HTERT RPE-1 (cell line): ENCODE measurements around the gene TTLL6.
"Not testable (repeated sequence)": the region's sequence is repeated elsewhere in the genome, so short reads cannot be mapped to it uniquely, and the experiment has no call there.

Experiments
- in situ Hi-C: fragments of 300-500 bp; cut with MboI; formaldehyde crosslinking; loops from 4 replicates; pipeline ENCODE4 v1.14.3; 2020; ENCODE audit warnings: low sequenced_read_pairs

The TTLL6 gene

DNA sequence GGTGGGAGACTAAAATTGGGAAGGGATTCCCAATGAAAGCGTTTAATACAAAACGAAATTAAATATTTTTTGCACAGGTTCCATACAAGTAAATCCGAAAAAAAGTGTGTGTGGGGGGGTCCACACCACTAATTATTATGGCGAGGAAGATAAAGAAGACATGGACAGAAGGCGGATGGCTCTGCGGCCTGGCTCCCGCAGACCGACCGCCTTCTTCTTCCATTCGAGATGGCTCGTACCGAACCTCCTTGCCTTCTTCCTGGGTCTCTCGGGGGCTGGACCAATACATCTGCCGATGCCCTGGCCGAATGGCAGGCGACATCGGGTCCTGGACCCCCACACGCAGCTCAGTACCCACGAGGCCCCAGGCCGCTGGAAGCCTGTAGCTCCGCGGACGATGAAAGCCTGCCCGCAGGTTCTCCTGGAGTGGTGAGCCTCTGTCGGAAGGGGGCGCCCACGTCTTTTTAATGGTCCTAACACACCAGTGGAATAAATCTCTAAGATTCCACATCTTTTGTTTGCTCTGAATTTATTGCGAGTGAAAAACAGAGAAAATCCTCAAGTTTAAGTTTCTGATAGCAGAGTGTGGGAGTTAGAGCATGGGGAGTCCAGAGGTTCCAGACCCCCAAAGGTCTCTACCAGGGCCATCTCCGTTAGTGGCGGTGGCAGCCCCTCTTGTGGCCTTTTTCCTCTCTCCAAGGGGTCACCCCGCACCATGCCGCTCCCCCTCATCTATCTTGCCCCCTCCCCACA lies 92.6 kb downstream of the TTLL6 start:
- in situ Hi-C loops, result no loop called here

DNA sequence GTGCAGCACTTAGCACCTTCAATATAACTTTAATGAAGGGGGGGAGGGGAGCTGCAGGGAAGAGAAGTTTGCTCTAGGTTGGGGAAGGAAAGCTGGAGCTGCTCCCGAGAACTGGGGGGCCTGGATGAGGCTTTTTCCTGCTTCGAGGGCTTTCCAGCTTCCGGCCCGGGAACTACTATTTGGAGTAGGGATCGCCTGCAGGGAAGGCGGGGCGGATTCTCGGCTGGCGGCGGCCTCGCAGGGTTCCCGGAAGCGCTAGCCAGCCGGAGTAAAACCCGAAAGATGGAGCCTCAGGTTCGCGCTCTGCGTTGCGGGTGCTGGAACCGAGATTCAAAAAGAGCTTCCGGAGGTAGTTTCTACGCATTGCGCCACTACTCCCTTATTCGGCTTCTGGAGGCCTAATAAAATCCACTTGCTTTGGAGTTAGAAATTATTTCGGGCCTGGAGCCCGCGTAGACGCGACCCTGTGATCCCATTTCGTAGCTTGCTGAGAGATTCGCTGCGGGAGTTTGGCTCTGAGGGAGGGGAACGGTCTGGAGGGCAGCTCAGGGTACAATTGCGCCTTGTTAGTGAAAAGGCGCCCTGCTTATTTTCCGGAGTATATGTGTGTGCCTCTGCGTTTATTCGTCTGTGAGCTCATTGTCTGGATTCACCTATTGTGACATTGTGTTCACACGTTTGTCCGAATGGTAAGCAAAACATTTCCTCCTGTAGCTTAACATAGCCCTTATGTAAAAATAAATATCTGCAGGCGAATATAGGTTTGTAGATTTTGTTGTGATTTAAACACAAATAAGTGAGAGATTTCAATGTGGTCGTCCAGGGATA lies 93.4 kb downstream of the TTLL6 start:
- in situ Hi-C loops, result no loop called here

DNA sequence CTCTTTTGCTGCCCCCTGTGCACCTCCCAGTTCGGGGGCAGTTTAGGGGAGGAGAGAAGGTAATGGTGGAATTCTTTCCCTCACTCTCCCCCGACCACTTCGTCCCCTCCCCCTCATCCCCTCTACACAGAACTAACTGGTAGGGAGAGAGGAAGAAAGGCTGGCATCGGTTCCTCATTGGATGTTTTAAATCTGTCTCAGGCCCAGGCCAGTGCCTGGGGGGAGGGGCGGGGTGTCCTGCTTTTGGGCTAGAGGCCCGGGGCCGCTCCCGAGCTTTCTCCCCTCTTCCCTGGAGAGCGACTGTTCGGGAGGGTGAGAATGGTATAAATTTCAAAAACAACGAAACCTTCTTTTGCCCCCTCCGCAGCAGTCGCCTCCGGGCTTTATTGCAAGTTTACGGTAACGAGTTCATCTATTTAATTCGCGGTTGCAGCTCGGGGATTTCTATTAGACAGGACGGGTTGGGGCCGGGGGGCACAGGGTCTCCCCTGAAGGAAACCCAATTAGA lies 94.1 kb downstream of the TTLL6 start, which contains the start of gene PRAC2:
Gene PRAC2, plus strand, starts transcription at position 271 of the 508 bp plus-strand sequence. CDS start 1,226 bp downstream, outside the sequence.
- in situ Hi-C loops, result no loop called here

DNA sequence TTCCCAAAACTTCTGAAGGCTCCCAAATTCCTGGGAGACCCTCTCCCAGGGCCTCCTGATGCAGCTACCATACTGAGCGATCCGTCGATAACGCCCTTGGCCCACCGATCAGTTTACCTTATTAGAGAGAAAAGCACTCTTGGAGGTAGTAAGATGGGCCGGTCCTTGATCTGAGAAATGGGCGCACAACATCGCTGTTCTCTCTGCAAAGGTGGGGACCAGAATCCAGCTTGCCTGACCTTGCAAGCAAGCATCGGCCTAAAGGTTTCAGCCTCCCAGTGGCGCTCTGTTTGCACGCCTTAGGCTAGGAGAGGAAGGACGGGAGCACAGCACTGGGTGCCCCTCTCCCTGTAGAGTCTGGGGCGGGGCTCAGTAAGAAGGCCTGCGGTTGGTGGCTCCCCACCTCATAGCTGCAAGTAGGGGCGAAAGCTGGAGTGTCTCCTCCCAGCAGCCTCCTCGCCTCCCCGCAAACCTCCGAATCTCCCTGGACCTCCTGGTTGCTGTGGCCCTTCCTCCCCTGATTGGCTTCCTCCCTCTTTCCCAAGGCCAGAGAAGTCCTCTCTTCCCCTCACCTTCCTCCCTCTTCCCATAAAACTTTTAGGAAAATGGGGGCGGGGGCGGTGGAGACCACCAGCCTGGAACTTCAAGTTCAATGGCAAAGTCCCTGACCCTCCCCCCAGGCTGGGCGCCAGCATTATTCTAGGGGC lies 94.7 kb downstream of the TTLL6 start, which contains the start of gene PRAC1:
Gene PRAC1, minus strand, starts transcription at position 318 of the 707 bp plus-strand sequence. Its CDS starts 126 bp downstream, at position 192.
- in situ Hi-C loops, result no loop called here

DNA sequence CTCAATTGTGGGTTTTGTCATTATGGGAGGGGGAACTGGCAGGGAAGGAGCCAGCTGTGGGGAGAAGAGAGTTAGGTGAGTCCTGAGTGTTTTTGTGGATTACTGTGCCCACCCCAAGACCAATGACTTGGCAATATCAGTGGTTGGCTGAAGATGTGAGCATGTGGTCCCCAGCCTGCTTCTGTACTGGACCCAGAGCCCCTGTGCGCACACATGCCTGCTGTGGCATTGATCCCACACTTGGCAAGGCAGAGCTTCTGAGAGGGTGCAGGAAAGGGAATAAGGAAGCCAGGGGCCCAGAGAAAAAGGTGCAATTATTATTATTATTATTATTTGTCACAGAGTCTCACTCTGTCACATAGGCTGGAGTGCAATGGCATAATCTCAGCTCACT lies 96.0 kb downstream of the TTLL6 start:
- in situ Hi-C loops, result no loop called here

DNA sequence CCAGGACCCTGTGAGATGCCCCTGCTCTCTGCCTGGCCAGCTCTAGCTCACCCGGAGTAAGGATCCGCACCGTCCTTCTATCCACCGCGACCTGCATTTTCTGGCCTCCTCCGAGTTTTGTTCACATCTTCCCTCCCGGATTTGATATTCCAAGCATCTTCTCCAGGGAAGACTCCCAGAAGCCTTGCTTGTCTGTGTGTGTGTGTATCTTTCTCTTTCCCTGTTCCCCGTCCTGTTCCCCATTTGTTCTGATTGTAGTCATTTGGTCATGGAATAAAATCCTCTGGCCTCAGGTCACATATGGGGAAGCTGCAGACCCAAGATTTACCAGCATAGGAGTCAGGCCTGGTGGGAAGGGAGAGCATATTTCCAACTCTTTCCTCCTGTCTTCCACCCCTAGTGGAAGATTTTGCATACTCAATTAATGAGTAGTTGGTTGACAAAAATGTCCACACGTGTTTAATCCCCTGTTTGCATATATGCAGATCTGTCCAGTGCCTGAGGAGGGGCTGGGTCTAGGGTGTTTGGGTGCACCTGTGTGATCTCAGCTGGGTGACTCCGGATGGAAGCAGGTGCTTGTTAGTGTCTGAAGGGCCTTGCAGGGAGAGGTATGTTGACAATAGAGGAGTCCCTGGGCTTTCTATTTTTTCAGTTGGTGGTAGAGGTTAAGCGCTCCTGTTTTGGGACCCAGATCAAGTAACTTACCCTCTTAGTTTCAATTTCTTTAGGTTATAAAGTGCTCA lies 96.6 kb downstream of the TTLL6 start:
- in situ Hi-C loops, result no loop called here

DNA sequence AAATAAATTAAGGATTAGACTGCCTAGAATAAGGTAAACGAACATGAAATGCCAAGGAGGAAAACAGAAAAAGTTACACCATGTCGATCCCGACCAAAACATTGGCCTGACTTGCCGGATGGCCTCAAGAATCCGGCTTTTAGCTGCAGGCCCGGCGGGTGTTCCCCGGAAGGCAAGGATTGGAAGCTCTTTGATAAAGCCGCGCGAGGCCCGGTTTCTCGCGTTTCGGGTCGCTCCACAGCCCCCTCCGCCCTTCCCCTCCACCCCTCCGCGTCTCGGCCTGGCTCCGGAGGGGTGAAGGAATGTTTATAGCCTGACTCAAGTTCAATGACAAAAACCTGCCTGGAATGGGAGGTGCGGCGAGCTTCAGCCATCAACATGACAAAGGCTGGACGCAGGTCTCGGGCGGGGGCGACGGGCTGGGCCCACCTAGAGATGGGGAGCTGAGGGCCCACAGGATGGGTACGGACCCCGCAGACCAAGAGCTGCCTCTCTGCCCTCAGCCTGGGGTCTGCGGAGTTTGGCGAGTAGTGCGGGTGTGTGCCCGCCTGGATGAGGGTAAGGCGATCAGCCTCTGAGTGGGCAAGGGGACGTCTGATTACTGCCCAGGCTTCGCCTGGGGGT lies 97.3 kb downstream of the TTLL6 start:
- in situ Hi-C loops, result no loop called here

DNA sequence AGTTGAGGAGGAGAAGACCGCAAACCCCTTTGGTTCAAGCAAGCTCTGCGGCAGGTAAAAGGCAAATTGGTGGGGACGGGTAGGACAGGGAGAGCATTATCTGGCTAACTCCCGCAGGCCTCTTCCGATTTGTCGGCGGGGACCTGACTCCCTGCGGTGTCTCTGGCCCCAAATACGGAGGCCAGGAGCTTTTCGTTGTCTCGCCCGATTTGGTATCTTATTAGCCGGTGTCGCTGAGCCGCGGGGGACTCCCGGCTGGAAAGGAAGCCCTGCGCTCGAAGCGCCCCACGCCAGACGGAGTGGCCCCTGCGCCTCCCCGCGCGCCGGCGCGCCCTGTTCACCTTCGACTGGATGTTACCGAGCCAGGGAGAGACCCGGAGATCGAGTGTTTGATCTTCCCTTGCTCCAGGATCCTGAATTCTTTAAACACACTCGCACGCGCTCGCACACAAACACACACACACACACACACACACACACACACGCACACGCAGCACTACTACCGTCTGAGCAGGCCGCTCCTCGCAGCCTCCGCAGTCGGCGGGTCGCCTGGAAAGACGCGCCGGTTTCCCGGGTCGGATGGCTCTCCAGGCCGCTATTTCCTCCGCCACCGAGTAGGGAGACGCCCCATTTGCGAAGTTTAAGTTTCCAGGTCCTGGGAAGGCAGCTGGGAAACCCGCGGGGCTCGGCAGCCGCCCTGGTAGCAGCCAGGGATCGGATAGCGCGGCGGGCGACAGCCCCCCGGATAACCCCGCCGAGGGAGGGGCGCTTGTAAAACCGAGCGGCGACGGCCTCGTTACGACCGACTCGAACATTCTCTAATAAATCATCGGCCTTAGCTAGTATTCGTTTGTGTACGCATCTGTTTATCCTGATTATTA lies 98.0 kb downstream of the TTLL6 start:
- in situ Hi-C loops, result no loop called here

DNA sequence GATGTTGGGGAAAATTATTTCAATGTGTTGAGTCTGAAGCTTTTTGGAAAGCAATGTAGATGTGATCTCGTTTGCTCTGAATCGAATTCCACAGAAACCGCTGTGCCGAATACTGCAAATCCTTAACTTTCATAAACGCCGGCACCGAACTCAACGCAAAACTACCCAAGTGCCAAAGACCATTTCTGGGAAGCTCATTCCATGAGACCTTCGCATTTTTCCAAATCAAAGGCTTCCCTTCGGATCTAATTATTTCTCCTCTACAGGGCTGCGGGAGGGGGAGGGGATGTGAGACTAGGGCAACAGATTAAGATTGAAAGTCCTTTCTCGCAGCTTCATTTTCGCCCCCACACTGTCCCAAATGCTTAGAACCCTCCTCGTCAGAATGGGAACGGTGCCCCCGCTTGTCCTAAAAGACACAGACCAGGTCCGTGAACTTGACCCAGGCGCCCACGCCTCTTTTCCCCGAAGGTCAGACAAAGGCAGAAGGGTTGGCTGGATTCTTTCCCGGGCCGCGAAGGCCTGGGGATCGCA lies 98.7 kb downstream of the TTLL6 start:
- in situ Hi-C loops, result no loop called here

DNA sequence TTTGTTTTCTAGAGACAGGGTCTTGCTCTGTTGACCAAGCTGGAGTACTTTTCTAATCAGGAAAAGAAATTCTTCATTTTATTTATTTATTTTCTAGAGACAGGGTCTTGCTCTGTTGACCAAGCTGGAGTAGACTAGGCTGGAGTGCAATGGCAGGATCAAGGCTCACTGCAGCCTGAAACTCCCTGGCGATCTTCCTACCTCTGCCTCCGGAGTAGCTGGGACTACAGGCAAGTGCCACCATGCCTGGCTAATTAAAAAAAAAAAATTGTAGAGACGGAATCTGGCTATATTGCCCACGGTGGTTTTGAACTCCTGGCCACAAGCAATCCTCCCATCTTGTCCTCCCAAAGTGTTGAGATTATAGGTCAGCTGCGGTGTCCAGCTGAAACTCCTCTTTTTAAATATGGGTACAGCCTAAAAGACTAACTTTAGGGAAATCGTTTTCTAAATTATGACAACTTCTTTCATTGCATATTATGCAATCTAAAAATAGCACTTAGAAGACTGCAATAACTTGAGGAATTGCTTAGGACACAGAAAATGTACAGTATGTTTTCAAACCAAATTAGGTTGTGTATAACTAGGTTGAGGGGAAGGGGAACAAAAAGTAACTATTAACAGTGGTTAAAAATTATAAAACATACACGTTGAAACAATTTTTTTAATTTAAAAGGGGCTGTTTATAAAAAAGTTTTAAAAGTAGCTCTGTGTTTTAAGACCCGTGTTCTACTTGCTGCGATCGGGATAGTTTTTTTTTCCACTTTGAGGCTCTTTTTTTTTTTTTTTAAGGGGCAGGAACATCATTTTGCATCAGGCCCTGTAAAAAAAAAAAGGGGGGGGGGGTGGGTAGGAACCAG lies 99.4 kb downstream of the TTLL6 start:
- in situ Hi-C loops, result no loop called here

DNA sequence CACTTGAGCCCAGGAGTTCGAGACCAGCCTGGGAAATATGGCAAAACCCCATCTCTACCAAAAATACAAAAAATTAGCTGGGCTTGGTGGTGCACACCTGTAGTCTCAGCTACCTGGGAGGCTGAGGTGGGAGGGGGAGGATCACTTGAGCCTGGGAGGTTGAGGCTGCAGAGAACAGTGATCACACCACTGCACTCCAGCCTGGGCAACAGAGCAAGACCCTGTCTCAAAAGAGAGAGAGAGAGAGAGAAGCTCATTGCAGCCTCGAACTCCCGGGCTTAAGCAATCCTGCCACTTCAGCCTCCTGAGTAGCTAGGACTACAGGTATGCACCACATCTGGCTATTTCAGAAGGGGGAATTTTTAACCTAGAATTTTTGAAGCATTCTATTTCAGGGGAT lies 100.5 kb downstream of the TTLL6 start:
- in situ Hi-C loops, result not testable (repeated sequence)

DNA sequence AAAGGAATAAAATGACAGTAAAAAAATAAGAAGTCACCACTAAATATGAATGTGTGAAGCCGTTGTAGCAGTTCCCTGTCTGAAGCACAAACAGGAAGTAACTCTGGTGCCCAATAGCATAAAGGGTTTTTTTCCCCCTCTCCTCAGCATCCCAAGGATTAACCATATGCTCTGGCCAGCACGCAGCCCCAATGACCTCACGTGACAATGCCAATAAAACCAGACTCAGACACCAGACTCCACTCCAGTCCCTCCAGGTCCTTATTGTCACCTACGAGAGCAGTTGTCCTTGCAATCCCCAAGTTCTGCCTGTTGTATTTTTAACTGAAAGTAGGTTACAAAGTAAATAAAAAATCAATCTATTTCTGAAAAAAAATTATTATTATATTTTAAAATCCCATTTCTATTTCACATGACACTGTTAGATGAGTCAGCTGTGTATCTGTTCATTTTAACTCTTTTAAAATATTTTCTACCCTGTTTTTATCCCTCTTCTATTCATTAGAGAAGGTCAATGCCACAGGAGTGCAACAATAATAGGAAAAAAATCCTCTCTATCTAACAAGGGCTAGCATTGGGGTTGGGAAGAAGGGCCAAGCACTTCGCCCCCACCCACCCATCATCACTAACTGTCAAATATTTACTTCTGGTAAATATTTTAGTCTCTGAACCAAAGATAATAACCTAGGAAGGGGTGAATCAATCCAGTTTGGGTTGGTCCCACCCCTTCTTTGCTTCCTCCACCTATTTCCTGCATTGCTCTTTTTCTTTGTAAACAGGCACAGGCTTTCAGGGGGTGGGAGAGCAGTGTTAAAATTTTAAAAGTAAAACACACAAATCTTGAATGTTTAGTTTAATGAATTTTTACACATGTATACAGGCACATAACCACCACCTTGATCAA lies 101.3 kb downstream of the TTLL6 start:
- in situ Hi-C loops, result no loop called here
